WI38 (cell line): ENCODE results near the gene FBXO36.

ENCODE experiments used
- H3K4me3 ChIP-seq: 2 replicates; pipeline ENCODE4 v1.5.1; 2011; ENCODE audit warnings: low read depth, mild to moderate bottlenecking, control low read depth, low read length
- TF ChIP-seq, protein P1 (sequence below): IDR thresholded peaks from 2 replicates; pipeline ENCODE4 v1.5.1; 2012; ENCODE audit warnings: low read depth, mild to moderate bottlenecking, control low read depth, low read length

The FBXO36 gene

DNA sequence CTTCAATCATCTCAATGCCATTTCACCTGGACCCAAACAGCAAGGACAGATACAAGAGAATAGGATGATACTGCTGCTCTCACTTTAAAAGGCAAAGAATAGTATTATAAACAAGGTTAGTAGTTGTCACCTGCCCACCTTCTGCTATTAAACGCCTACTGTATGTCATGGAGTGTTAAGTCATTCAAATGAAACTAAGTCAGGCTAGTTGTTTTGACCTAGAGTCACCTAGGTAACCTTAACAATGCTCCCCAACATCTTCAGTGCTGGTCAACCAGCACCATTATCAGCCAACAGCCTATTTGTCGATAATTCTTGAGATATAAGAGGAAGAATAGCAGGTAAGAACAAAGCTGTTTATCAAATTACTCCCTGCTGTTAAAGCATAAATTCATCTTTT, 39.7 kb upstream of the FBXO36 start:
- H3K4me3 ChIP-seq = no peak overlapping the region
- TF ChIP-seq, protein P1, sequence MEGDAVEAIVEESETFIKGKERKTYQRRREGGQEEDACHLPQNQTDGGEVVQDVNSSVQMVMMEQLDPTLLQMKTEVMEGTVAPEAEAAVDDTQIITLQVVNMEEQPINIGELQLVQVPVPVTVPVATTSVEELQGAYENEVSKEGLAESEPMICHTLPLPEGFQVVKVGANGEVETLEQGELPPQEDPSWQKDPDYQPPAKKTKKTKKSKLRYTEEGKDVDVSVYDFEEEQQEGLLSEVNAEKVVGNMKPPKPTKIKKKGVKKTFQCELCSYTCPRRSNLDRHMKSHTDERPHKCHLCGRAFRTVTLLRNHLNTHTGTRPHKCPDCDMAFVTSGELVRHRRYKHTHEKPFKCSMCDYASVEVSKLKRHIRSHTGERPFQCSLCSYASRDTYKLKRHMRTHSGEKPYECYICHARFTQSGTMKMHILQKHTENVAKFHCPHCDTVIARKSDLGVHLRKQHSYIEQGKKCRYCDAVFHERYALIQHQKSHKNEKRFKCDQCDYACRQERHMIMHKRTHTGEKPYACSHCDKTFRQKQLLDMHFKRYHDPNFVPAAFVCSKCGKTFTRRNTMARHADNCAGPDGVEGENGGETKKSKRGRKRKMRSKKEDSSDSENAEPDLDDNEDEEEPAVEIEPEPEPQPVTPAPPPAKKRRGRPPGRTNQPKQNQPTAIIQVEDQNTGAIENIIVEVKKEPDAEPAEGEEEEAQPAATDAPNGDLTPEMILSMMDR = no peak

DNA sequence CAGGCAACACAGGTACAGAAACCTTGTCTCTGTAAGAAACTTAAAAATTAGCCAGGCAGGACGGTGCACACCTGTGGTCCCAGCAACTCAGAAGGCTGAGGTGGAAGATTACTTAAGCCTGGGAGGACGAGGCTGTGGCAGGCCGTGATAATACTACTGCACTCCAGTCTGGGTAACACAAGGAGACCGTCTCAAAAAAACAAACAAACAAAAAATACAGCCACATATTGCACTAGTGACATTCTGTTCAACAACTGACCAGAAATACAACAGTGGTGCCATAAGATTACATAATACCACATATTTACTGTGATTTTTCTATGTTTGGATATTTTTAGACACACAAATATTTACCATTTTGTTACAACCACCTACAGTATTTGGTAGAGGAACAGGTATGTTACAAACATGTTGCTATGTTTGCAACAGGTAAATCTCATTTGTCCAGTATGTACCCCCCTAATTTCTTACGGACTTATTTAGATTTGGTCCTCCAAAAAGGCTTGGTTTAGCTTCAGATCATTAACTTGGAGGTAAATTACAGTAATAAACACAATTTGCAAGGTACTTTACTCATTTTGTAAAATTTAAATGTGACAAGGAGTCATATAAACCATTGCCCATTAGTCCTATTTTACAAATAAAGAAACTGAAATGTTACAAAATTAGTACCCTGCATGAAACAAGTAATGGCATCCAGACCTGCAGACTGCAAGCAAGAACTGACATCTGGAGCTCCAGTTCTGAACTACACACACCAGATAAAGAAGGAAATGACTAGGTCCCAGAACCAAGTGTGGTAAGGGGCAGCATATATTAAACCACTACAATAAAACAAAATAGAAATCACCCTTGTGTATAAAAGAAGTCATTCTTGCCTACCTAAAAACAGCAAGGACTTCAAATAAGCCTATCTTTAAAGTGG, 37.3 kb upstream of the FBXO36 start:
- TF ChIP-seq, protein P1 = no peak
- H3K4me3 ChIP-seq = no peak overlapping the region

DNA sequence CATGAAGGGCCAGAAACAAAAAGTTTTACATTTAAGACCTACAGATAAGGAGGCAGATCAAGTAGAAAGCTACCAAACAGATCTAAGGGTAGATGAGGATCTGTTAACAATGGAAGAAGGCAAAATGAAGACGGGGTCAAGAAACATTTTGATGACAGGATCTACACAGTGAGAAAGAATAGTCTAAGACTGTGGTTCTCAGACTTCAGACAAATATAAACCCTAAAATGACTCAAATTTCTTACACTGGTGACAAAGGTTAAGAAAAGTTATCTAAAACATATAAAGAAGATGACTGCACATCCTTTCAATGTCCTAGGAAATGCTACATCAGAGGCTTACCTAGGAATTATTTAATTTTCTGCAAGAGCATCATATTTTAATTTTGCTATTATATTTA, 34.9 kb upstream of the FBXO36 start:
- H3K4me3 ChIP-seq = no peak overlapping the region
- TF ChIP-seq, protein P1 = no peak

GRCh38 chr2:229888031-229888430, 34.3 kb upstream of the FBXO36 start:
- no peak overlapping the region for H3K4me3 ChIP-seq
- TF ChIP-seq, protein P1 = no peak

GRCh38 chr2:229889023-229889422, 33.3 kb upstream of the FBXO36 start:
- TF ChIP-seq, protein P1 = no peak
- H3K4me3 ChIP-seq = no peak overlapping the region

DNA sequence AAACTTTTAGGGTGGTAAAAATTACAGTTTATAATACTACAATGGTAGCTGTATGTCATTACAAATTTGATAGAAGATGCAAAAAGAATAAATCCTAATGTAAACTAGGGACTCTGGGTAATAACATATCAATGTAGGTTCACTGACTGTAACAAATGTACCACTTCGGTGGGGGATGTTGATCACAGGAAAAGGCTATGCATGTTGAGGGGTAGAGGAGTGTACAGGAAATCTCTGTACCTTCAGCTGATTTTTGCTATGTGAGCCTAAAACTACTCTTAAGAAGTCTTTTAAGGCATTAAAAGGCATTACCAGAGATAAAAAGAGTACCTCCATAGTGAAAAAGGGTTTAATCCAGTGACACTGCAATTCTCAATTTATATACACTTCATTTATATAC, 25.4 kb upstream of the FBXO36 start:
- H3K4me3 ChIP-seq = no peak overlapping the region
- TF ChIP-seq, protein P1 = no peak

- TF ChIP-seq, protein P1 = no peak
- H3K4me3 ChIP-seq = no peak overlapping the region
Observed at GRCh38 chr2:229899604-229900003, 22.7 kb upstream of the FBXO36 start.
